ENCODE measurements around the gene RANBP9. TPM values are rescaled to one million over a fixed set of nuclear protein-coding genes. Genes with fewer than 3 reads are reported as not detected.

RANBP9 gene
- total RNA-seq, 2 donors from 2014 or later, result 43.7 to 45.4 TPM

GRCh38 chr6:13664703-13665352 lies 46.8 kb downstream of the RANBP9 start:
- Histone ChIP-seq H3K27ac (ENCODE audit: low read depth, low read length) (no peak overlapping the region), H3K4me3 (ENCODE audit: low read length) (no peak overlapping the region), H3K27me3 (ENCODE audit: control insufficient read depth, insufficient read depth, low read length, poor library complexity, severe bottlenecking) (no peaks in the 10 kb centered on the region), H3K4me1 (ENCODE audit: control insufficient read depth, insufficient read depth, low read length) (no peaks in the 10 kb centered on the region), H3K9me3 (ENCODE audit: control insufficient read depth, low read length) (peaks cover 8% of the 10 kb centered on the region), H3K36me3 (ENCODE audit: control insufficient read depth, insufficient read depth, low read length) (no peaks in the 10 kb centered on the region), H3K9ac (ENCODE audit: extremely low read depth, low read length, poor library complexity, severe bottlenecking) (no peak overlapping the region)
- H3K4me1 Mint-ChIP-seq, result peaks cover 35% of the 10 kb centered on the region
- H3K4me3 Mint-ChIP-seq, result no peak overlapping the region
- H3K27ac Mint-ChIP-seq, result no peak overlapping the region
- peaks cover 9% of the 10 kb centered on the region for H3K36me3 Mint-ChIP-seq (ENCODE audit: low read depth)
- TF ChIP-seq, protein P1, sequence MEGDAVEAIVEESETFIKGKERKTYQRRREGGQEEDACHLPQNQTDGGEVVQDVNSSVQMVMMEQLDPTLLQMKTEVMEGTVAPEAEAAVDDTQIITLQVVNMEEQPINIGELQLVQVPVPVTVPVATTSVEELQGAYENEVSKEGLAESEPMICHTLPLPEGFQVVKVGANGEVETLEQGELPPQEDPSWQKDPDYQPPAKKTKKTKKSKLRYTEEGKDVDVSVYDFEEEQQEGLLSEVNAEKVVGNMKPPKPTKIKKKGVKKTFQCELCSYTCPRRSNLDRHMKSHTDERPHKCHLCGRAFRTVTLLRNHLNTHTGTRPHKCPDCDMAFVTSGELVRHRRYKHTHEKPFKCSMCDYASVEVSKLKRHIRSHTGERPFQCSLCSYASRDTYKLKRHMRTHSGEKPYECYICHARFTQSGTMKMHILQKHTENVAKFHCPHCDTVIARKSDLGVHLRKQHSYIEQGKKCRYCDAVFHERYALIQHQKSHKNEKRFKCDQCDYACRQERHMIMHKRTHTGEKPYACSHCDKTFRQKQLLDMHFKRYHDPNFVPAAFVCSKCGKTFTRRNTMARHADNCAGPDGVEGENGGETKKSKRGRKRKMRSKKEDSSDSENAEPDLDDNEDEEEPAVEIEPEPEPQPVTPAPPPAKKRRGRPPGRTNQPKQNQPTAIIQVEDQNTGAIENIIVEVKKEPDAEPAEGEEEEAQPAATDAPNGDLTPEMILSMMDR (conservative IDR thresholded peaks at IDR 0.05), result no peak
- DNase-seq, result no peak
- no peaks in the 10 kb centered on the region for H3K27me3 Mint-ChIP-seq (ENCODE audit: insufficient read depth)
- peaks cover 8% of the 10 kb centered on the region for H3K9me3 Mint-ChIP-seq

DNA sequence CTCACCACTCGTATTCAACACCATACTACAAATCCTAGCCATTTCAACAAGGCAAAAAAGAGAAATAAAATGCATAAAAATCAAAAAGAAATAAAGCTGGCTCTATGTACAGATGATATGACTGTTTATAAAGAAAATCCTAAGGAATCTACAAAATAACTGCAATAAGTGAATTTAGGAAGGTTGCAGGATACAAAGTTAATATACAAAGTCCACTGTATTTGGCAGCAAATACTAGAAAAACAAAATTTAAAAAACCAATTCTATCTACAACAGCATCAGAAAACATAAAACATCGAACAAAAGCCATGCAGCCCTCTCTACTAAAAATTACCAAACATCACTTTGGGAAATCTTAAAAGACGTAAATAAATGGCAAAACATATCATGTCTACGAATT lies 47.6 kb downstream of the RANBP9 start:
- H3K4me3 Mint-ChIP-seq, result no peak overlapping the region
- 94 to 100% methylated on average over 3 to 4 of the region's 4 CpGs for WGBS, 2 experiments (ENCODE audit: insufficient coverage in 1 of 2, insufficient read length in 1 of 2)
- TF ChIP-seq, protein P1 (conservative IDR thresholded peaks at IDR 0.05), result no peak
- Histone ChIP-seq H3K36me3 (ENCODE audit: control insufficient read depth, insufficient read depth, low read length) (no peaks in the 10 kb centered on the region), H3K27ac (ENCODE audit: low read depth, low read length) (no peak overlapping the region), H3K4me3 (ENCODE audit: low read length) (no peak overlapping the region), H3K4me1 (ENCODE audit: control insufficient read depth, insufficient read depth, low read length) (no peaks in the 10 kb centered on the region), H3K9me3 (ENCODE audit: control insufficient read depth, low read length) (no peaks in the 10 kb centered on the region), H3K9ac (ENCODE audit: extremely low read depth, low read length, poor library complexity, severe bottlenecking) (no peak overlapping the region), H3K27me3 (ENCODE audit: control insufficient read depth, insufficient read depth, low read length, poor library complexity, severe bottlenecking) (no peaks in the 10 kb centered on the region)
- peaks cover 2% of the 10 kb centered on the region for H3K36me3 Mint-ChIP-seq (ENCODE audit: low read depth)
- no peak for DNase-seq
- H3K27me3 Mint-ChIP-seq (ENCODE audit: insufficient read depth), result no peaks in the 10 kb centered on the region
- H3K4me1 Mint-ChIP-seq, result peaks cover 35% of the 10 kb centered on the region
- H3K27ac Mint-ChIP-seq, result peak overlapping the region; percentile 27
- no peaks in the 10 kb centered on the region for H3K9me3 Mint-ChIP-seq

GRCh38 chr6:13662651-13663334 lies 48.8 kb downstream of the RANBP9 start:
- WGBS, 2 experiments (ENCODE audit: insufficient coverage in 1 of 2, insufficient read length in 1 of 2), result 90 to 100% methylated on average over 1 to 3 of the region's 3 CpGs
- TF ChIP-seq, protein P1 (conservative IDR thresholded peaks at IDR 0.05), result no peak
- no peaks in the 10 kb centered on the region for H3K36me3 ChIP-seq (ENCODE audit: control insufficient read depth, insufficient read depth, low read length)
- no peaks in the 10 kb centered on the region for H3K36me3 Mint-ChIP-seq (ENCODE audit: low read depth)
- no peak overlapping the region for H3K4me3 Mint-ChIP-seq
- no peaks in the 10 kb centered on the region for H3K4me1 ChIP-seq (ENCODE audit: control insufficient read depth, insufficient read depth, low read length)
- H3K9me3 Mint-ChIP-seq, result no peaks in the 10 kb centered on the region
- no peak overlapping the region for H3K4me3 ChIP-seq (ENCODE audit: low read length)
- H3K9ac ChIP-seq (ENCODE audit: extremely low read depth, low read length, poor library complexity, severe bottlenecking), result no peak overlapping the region
- no peak for DNase-seq
- H3K9me3 ChIP-seq (ENCODE audit: control insufficient read depth, low read length), result no peaks in the 10 kb centered on the region
- H3K27ac ChIP-seq (ENCODE audit: low read depth, low read length), result no peak overlapping the region
- H3K27me3 Mint-ChIP-seq (ENCODE audit: insufficient read depth), result no peaks in the 10 kb centered on the region
- H3K27me3 ChIP-seq (ENCODE audit: control insufficient read depth, insufficient read depth, low read length, poor library complexity, severe bottlenecking), result no peaks in the 10 kb centered on the region
- peaks cover 26% of the 10 kb centered on the region for H3K4me1 Mint-ChIP-seq
- peak overlapping the region; percentile 28 for H3K27ac Mint-ChIP-seq

All from endodermal cell (in vitro differentiated cells).